IPS-18a (cell line): Measurements from ENCODE around the gene TEKT5.

Experiments used
- H3K27ac ChIP-seq: one replicate; pipeline ENCODE4 v1.5.1; 2013; ENCODE audit warnings: low read length
- H3K27me3 ChIP-seq: one replicate; pipeline ENCODE4 v1.6.1; 2013; ENCODE audit warnings: mild to moderate bottlenecking, low read length; ENCODE audit not compliant: control insufficient read depth, insufficient read depth
- H3K36me3 ChIP-seq: one replicate; pipeline ENCODE4 v1.6.1; 2013; ENCODE audit warnings: low read depth, low read length; ENCODE audit not compliant: control insufficient read depth
- H3K4me1 ChIP-seq: one replicate; pipeline ENCODE4 v1.6.1; 2013; ENCODE audit warnings: low read depth, low read length; ENCODE audit not compliant: control insufficient read depth
- H3K4me3 ChIP-seq: one replicate; pipeline ENCODE4 v1.5.1; 2013; ENCODE audit warnings: low read length
- H3K9ac ChIP-seq: one replicate; pipeline ENCODE4 v1.6.1; 2013; ENCODE audit warnings: mild to moderate bottlenecking, low read length, moderate library complexity
- H3K9me3 ChIP-seq: one replicate; pipeline ENCODE4 v1.6.1; 2013; ENCODE audit warnings: low read depth, low read length; ENCODE audit not compliant: control insufficient read depth

The TEKT5 gene

GRCh38 chr16:10668322-10669045 lies 26.2 kb downstream of the TEKT5 start:
- Histone ChIP-seq H3K36me3 (no peaks in the 10 kb centered on the region), H3K27ac (no peak overlapping the region), H3K4me1 (no peaks in the 10 kb centered on the region), H3K9me3 (no peaks in the 10 kb centered on the region), H3K27me3 (no peaks in the 10 kb centered on the region), H3K9ac (no peak overlapping the region), H3K4me3 (no peak overlapping the region)

GRCh38 chr16:10667239-10667638 lies 27.5 kb downstream of the TEKT5 start:
- Histone ChIP-seq H3K4me1 (no peaks in the 10 kb centered on the region), H3K36me3 (no peaks in the 10 kb centered on the region), H3K9me3 (no peaks in the 10 kb centered on the region), H3K27me3 (no peaks in the 10 kb centered on the region), H3K9ac (no peak overlapping the region), H3K4me3 (no peak overlapping the region), H3K27ac (no peak overlapping the region)

GRCh38 chr16:10666291-10666690 lies 28.4 kb downstream of the TEKT5 start:
- no peaks in the 10 kb centered on the region for H3K36me3 ChIP-seq
- H3K9me3 ChIP-seq: no peaks in the 10 kb centered on the region
- no peak overlapping the region for H3K9ac ChIP-seq
- H3K4me3 ChIP-seq: no peak overlapping the region
- H3K27me3 ChIP-seq: no peaks in the 10 kb centered on the region
- H3K27ac ChIP-seq: no peak overlapping the region
- peaks cover 4% of the 10 kb centered on the region for H3K4me1 ChIP-seq

- H3K9ac ChIP-seq: no peak overlapping the region
- no peak overlapping the region for H3K4me3 ChIP-seq
- H3K4me1 ChIP-seq: peaks cover 5% of the 10 kb centered on the region
- no peak overlapping the region for H3K27ac ChIP-seq
- H3K9me3 ChIP-seq: no peaks in the 10 kb centered on the region
- H3K27me3 ChIP-seq: no peaks in the 10 kb centered on the region
- no peaks in the 10 kb centered on the region for H3K36me3 ChIP-seq
Measured at GRCh38 chr16:10665166-10665565, 29.6 kb downstream of the TEKT5 start.

GRCh38 chr16:10664720-10665126 lies 30.0 kb downstream of the TEKT5 start:
- H3K9me3 ChIP-seq: no peaks in the 10 kb centered on the region

GRCh38 chr16:10663744-10664143 lies 31.0 kb downstream of the TEKT5 start:
- no peaks in the 10 kb centered on the region for H3K36me3 ChIP-seq
- H3K9me3 ChIP-seq: no peaks in the 10 kb centered on the region
- no peaks in the 10 kb centered on the region for H3K27me3 ChIP-seq
- H3K9ac ChIP-seq: no peak overlapping the region
- peaks cover 8% of the 10 kb centered on the region for H3K4me1 ChIP-seq
- H3K27ac ChIP-seq: no peak overlapping the region
- H3K4me3 ChIP-seq: no peak overlapping the region

More at GRCh38 chr16:10664720-10665126, 30.0 kb downstream of the TEKT5 start:
- Histone ChIP-seq H3K4me3 (no peak overlapping the region), H3K36me3 (no peaks in the 10 kb centered on the region), H3K27me3 (no peaks in the 10 kb centered on the region), H3K4me1 (peaks cover 8% of the 10 kb centered on the region), H3K27ac (no peak overlapping the region), H3K9ac (no peak overlapping the region)

- Histone ChIP-seq H3K27me3 (no peaks in the 10 kb centered on the region), H3K36me3 (no peaks in the 10 kb centered on the region), H3K4me1 (peaks cover 8% of the 10 kb centered on the region), H3K9me3 (no peaks in the 10 kb centered on the region), H3K4me3 (no peak overlapping the region), H3K9ac (no peak overlapping the region), H3K27ac (no peak overlapping the region)
Measured at GRCh38 chr16:10663146-10663545, 31.6 kb downstream of the TEKT5 start.

- peaks cover 8% of the 10 kb centered on the region for H3K4me1 ChIP-seq
- H3K9ac ChIP-seq: no peak overlapping the region
- no peaks in the 10 kb centered on the region for H3K27me3 ChIP-seq
Measured at GRCh38 chr16:10662212-10662611, 32.5 kb downstream of the TEKT5 start.

GRCh38 chr16:10661737-10662136 lies 33.0 kb downstream of the TEKT5 start:
- H3K27me3 ChIP-seq: no peaks in the 10 kb centered on the region

More at GRCh38 chr16:10662212-10662611, 32.5 kb downstream of the TEKT5 start:
- H3K27ac ChIP-seq: no peak overlapping the region
- H3K4me3 ChIP-seq: no peak overlapping the region
- no peaks in the 10 kb centered on the region for H3K9me3 ChIP-seq
- H3K36me3 ChIP-seq: no peaks in the 10 kb centered on the region

GRCh38 chr16:10660950-10661635 lies 33.6 kb downstream of the TEKT5 start:
- H3K4me1 ChIP-seq: peaks cover 8% of the 10 kb centered on the region
- H3K27me3 ChIP-seq: no peaks in the 10 kb centered on the region
- H3K9ac ChIP-seq: no peak overlapping the region
- no peak overlapping the region for H3K27ac ChIP-seq
- H3K36me3 ChIP-seq: no peaks in the 10 kb centered on the region
- H3K4me3 ChIP-seq: no peak overlapping the region
- H3K9me3 ChIP-seq: no peaks in the 10 kb centered on the region

More at GRCh38 chr16:10661737-10662136, 33.0 kb downstream of the TEKT5 start:
- Histone ChIP-seq H3K36me3 (no peaks in the 10 kb centered on the region), H3K9me3 (no peaks in the 10 kb centered on the region), H3K9ac (no peak overlapping the region), H3K4me3 (no peak overlapping the region), H3K27ac (no peak overlapping the region), H3K4me1 (peaks cover 8% of the 10 kb centered on the region)

- Histone ChIP-seq H3K4me3 (no peak overlapping the region), H3K9ac (no peak overlapping the region), H3K4me1 (peaks cover 8% of the 10 kb centered on the region), H3K27me3 (no peaks in the 10 kb centered on the region), H3K27ac (no peak overlapping the region), H3K36me3 (no peaks in the 10 kb centered on the region), H3K9me3 (no peaks in the 10 kb centered on the region)
Measured at GRCh38 chr16:10658943-10659342, 35.8 kb downstream of the TEKT5 start.

GRCh38 chr16:10657925-10658324 lies 36.8 kb downstream of the TEKT5 start:
- no peaks in the 10 kb centered on the region for H3K27me3 ChIP-seq

More at GRCh38 chr16:10657925-10658324, 36.8 kb downstream of the TEKT5 start:
- no peaks in the 10 kb centered on the region for H3K9me3 ChIP-seq
- H3K4me1 ChIP-seq: peaks cover 8% of the 10 kb centered on the region
- H3K36me3 ChIP-seq: no peaks in the 10 kb centered on the region
- H3K4me3 ChIP-seq: no peak overlapping the region
- H3K9ac ChIP-seq: no peak overlapping the region
- no peak overlapping the region for H3K27ac ChIP-seq
